GM23338 (cell line): ENCODE data around the gene WASF2. TPM values are rescaled to one million over a fixed set of nuclear protein-coding genes. Genes with fewer than 3 reads are reported as not detected.

ENCODE experiments used
- ATAC-seq: fragments of 200-7000 bp; cut with Tn5 transposase; 3 replicates; pipeline ENCODE4 v1.9.1; 2020
- DNase-seq: peaks from one replicate; pipeline ENCODE4 v3.0.0-alpha.2; 2015; ENCODE audit warnings: low spot score
- H2AFZ ChIP-seq: fragments of 200-600 bp; sonication (generic); 2 replicates; pipeline ENCODE4 v1.8.0; 2016; ENCODE audit warnings: antibody characterized with exemption, mild to moderate bottlenecking, moderate library complexity
- H3F3A ChIP-seq: fragments of 200-600 bp; sonication (generic); replicated peaks from 2 replicates; pipeline ENCODE4 v1.8.0; 2017; ENCODE audit warnings: antibody characterized with exemption, mixed run types, low read depth
- H3K27ac ChIP-seq: fragments of 200-600 bp; sonication (generic); 2 replicates; pipeline ENCODE4 v1.6.1; 2016; ENCODE audit warnings: low read depth
- H3K27me3 ChIP-seq: fragments of 200-600 bp; sonication (generic); 2 replicates; pipeline ENCODE4 v1.8.0; 2016; ENCODE audit warnings: mild to moderate bottlenecking, mixed run types, moderate library complexity; ENCODE audit not compliant: insufficient read depth
- H3K36me3 ChIP-seq: fragments of 200-600 bp; sonication (generic); 2 replicates; pipeline ENCODE4 v1.8.0; 2016; ENCODE audit warnings: mild to moderate bottlenecking; ENCODE audit not compliant: insufficient read depth
- H3K4me1 ChIP-seq: fragments of 200-600 bp; sonication (generic); 2 replicates; pipeline ENCODE4 v1.8.0; 2016; ENCODE audit warnings: mild to moderate bottlenecking, moderate library complexity; ENCODE audit not compliant: insufficient read depth
- H3K4me2 ChIP-seq: fragments of 200-600 bp; sonication (generic); 2 replicates; pipeline ENCODE4 v1.7.1; 2017; ENCODE audit warnings: mixed run types
- H3K4me3 ChIP-seq: fragments of 200-600 bp; sonication (generic); 2 replicates; pipeline ENCODE4 v1.6.1; 2016; ENCODE audit warnings: mixed run types
- H3K79me2 ChIP-seq: fragments of 200-600 bp; sonication (generic); replicated peaks from 2 replicates; pipeline ENCODE4 v1.8.0; 2017; ENCODE audit warnings: mild to moderate bottlenecking; ENCODE audit not compliant: insufficient read depth
- H3K9me2 ChIP-seq: fragments of 200-600 bp; sonication (generic); 2 replicates; pipeline ENCODE4 v1.8.0; 2017; ENCODE audit not compliant: insufficient read depth
- H4K20me1 ChIP-seq: fragments of 200-600 bp; sonication (generic); replicated peaks from 2 replicates; pipeline ENCODE4 v1.8.0; 2017; ENCODE audit warnings: mild to moderate bottlenecking; ENCODE audit not compliant: insufficient read depth
- H3K27ac Mint-ChIP-seq: 2 replicates; pipeline ENCODE4 v1.8.0; 2020; ENCODE audit warnings: inconsistent platforms, mild to moderate bottlenecking, moderate library complexity, mixed read lengths
- H3K27me3 Mint-ChIP-seq: 3 replicates; pipeline ENCODE4 v1.8.0; 2022; ENCODE audit warnings: low read depth, mild to moderate bottlenecking, moderate library complexity, mixed read lengths, inconsistent platforms; ENCODE audit not compliant: insufficient read depth, poor library complexity
- H3K36me3 Mint-ChIP-seq: 3 replicates; pipeline ENCODE4 v1.8.0; 2021; ENCODE audit warnings: low read depth, mild to moderate bottlenecking, inconsistent platforms, moderate library complexity, mixed read lengths
- H3K4me1 Mint-ChIP-seq: 3 replicates; pipeline ENCODE4 v1.8.0; 2020; ENCODE audit warnings: mild to moderate bottlenecking, inconsistent platforms, mixed read lengths
- H3K4me3 Mint-ChIP-seq: 3 replicates; pipeline ENCODE4 v1.8.0; 2021; ENCODE audit warnings: moderate library complexity, mild to moderate bottlenecking, inconsistent platforms, mixed read lengths
- H3K9me3 Mint-ChIP-seq: 3 replicates; pipeline ENCODE4 v1.8.0; 2020; ENCODE audit warnings: moderate library complexity, mild to moderate bottlenecking, inconsistent platforms, mixed read lengths
- CREB1 ChIP-seq: fragments of 250-450 bp; sonication (Bioruptor Pico); IDR thresholded peaks from 2 replicates; pipeline ENCODE4 v1.5.0; 2020; ENCODE audit warnings: low read depth, mild to moderate bottlenecking, moderate library complexity
- EZH2 ChIP-seq: fragments of 200-600 bp; sonication (generic); IDR thresholded peaks from one replicate; pipeline ENCODE4 v1.8.0; 2017; ENCODE audit warnings: antibody characterized with exemption, mild to moderate bottlenecking, low read depth; ENCODE audit not compliant: unreplicated experiment
- JUNB ChIP-seq: IDR thresholded peaks from one replicate; pipeline ENCODE4 v1.6.1; 2016; ENCODE audit warnings: antibody characterized with exemption; ENCODE audit not compliant: unreplicated experiment
- NANOG ChIP-seq: IDR thresholded peaks from 2 replicates; pipeline ENCODE4 v1.6.1; 2016; ENCODE audit warnings: antibody characterized with exemption, borderline replicate concordance
- POLR2AphosphoS5 ChIP-seq: IDR thresholded peaks from 2 replicates; pipeline ENCODE4 v1.6.1; 2016; ENCODE audit warnings: antibody characterized with exemption, low read depth
- REST ChIP-seq: IDR thresholded peaks from one replicate; pipeline ENCODE4 v1.6.1; 2018; ENCODE audit warnings: antibody characterized with exemption; ENCODE audit not compliant: unreplicated experiment
- ZNF462 ChIP-seq: fragments of 250-450 bp; sonication (Bioruptor Pico); IDR thresholded peaks from 2 replicates; pipeline ENCODE4 v1.5.0; 2020; ENCODE audit warnings: mild to moderate bottlenecking, moderate library complexity
- polyA plus RNA-seq: library from polyadenylated mRNA; unstranded; fragments of >200 nt; fragmentation: Nextera tagmentation; extraction: Ambion mirVana; gene quantifications from 2 replicates; pipeline ENCODE4 v1.2.1, GENCODE V29; 2016
- total RNA-seq: library from RNA; depleted of rRNA; stranded (reverse); fragments of >200 nt; shearing (Covaris generic); gene quantifications from 2 replicates; pipeline ENCODE4 v1.2.3, GENCODE V29; 2014

The WASF2 gene
- total and polyA plus RNA-seq, 2 experiments from 2014 or later: 40.9 to 95.6 TPM

- Histone ChIP-seq H3K27ac (no peak overlapping the region), H3K9me2 (no peaks in the 10 kb centered on the region), H2AFZ (peak overlapping the region; percentile 97), H3K27me3 (peaks cover 47% of the 10 kb centered on the region), H3K4me1 (peaks cover 20% of the 10 kb centered on the region), H3F3A (0 out of 2 replicates have a peak, but pooled peaks cover 10% of the 10 kb centered on the region), H3K4me3 (peak overlapping the region; percentile 88), H3K4me2 (peak overlapping the region; percentile 94), H3K36me3 (no peaks in the 10 kb centered on the region), H3K79me2 (no peaks in the 10 kb centered on the region), H4K20me1 (no peaks in the 10 kb centered on the region)
- H3K27me3 Mint-ChIP-seq: peaks cover 51% of the 10 kb centered on the region
- H3K4me3 Mint-ChIP-seq: peak overlapping the region; percentile 74
- H3K9me3 Mint-ChIP-seq: no peaks in the 10 kb centered on the region
- H3K27ac Mint-ChIP-seq: no peak overlapping the region
- peak; percentile 13 for TF ChIP-seq EZH2
- TF ChIP-seq NANOG: no peak
- TF ChIP-seq POLR2AphosphoS5: peak; percentile 34; the same call in 1 of the 2 replicates
- no peak for TF ChIP-seq JUNB
- DNase-seq: peak; percentile 55
- peaks cover 29% of the 10 kb centered on the region for H3K4me1 Mint-ChIP-seq
- ATAC-seq: no peak; the same call in 2 of the 3 replicates
- H3K36me3 Mint-ChIP-seq: no peaks in the 10 kb centered on the region
These were observed 128.9 kb downstream of the WASF2 start for GRCh38 chr1:27361044-27361402.

GRCh38 chr1:27360159-27361043 is 129.6 kb downstream of the WASF2 start:
- Mint-ChIP-seq H3K36me3 (peaks cover 5% of the 10 kb centered on the region; the same call in 1 of the 3 replicates), H3K4me3 (peak overlapping the region; percentile 74), H3K27me3 (peaks cover 46% of the 10 kb centered on the region), H3K9me3 (no peaks in the 10 kb centered on the region), H3K27ac (no peak overlapping the region), H3K4me1 (peaks cover 29% of the 10 kb centered on the region)
- Histone ChIP-seq H4K20me1 (no peaks in the 10 kb centered on the region), H3K27ac (no peak overlapping the region), H3K4me3 (peak overlapping the region; percentile 88), H3K36me3 (no peaks in the 10 kb centered on the region), H3K27me3 (peaks cover 47% of the 10 kb centered on the region), H3K79me2 (no peaks in the 10 kb centered on the region), H3K4me1 (peaks cover 20% of the 10 kb centered on the region), H3K4me2 (peak overlapping the region; percentile 94), H2AFZ (peak overlapping the region; percentile 97), H3K9me2 (no peaks in the 10 kb centered on the region), H3F3A (0 out of 2 replicates have a peak, but pooled peaks cover 8% of the 10 kb centered on the region)
- ATAC-seq: peak; percentile 41
- peak; percentile 22 for TF ChIP-seq EZH2
- no peak for TF ChIP-seq CREB1 (CRISPR knock-in tag)
- TF ChIP-seq POLR2AphosphoS5: peak; percentile 57
- TF ChIP-seq REST: no peak
- no peak for TF ChIP-seq ZNF462
- peak; percentile 72 for DNase-seq
